Stimulated activated naive CD8-positive, alpha-beta T cell treated with anti-CD3 and anti-CD28 coated beads, Interleukin-15, Interleukin-2, amounts not matched to agents 100 U/mL and 50 U/mL, for 24 hours (primary cell): Measurements from ENCODE around the gene XPO6.

Experiments used
- ATAC-seq: fragments of 150-1000 bp; cut with Tn5 transposase; one replicate; pipeline ENCODE4 v1.10.0; 2021
- DNase-seq: peaks from one replicate; pipeline ENCODE4 v3.0.0; 2021

XPO6 gene

GRCh38 chr16:28210264-28210663 is 1.5 kb downstream of the XPO6 start:
- no peak for DNase-seq
- no peak for ATAC-seq

GRCh38 chr16:28208824-28209223 is 2.9 kb downstream of the XPO6 start:
- ATAC-seq (no peak), DNase-seq (no peak)

DNA sequence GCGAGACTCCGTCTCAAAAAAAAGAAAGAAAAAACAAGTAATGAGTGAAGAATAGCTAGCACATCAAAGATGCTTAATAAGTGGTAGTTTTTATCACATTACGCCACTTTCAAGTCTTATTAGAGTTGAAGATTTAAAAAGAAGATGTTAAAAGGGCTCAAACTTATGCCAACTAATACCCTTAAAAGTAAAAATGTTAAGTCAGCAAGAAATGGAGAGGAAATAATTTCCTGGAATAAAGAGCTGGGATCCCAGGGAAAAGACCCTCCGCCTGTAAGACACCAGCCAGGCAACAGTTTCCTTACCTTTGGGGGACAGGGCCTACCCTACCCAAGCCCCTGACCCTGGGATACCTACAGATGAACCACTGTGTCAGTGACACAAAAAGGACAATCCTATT is 3.6 kb downstream of the XPO6 start:
- no peak for ATAC-seq

GRCh38 chr16:28207399-28207798 is 4.4 kb downstream of the XPO6 start:
- DNase-seq: no peak
- ATAC-seq: no peak

More for the DNA sequence above, 3.6 kb downstream of the XPO6 start:
- no peak for DNase-seq

- ATAC-seq: no peak
- DNase-seq: no peak
These were observed 5.8 kb downstream of the XPO6 start for GRCh38 chr16:28205974-28206373.

DNA sequence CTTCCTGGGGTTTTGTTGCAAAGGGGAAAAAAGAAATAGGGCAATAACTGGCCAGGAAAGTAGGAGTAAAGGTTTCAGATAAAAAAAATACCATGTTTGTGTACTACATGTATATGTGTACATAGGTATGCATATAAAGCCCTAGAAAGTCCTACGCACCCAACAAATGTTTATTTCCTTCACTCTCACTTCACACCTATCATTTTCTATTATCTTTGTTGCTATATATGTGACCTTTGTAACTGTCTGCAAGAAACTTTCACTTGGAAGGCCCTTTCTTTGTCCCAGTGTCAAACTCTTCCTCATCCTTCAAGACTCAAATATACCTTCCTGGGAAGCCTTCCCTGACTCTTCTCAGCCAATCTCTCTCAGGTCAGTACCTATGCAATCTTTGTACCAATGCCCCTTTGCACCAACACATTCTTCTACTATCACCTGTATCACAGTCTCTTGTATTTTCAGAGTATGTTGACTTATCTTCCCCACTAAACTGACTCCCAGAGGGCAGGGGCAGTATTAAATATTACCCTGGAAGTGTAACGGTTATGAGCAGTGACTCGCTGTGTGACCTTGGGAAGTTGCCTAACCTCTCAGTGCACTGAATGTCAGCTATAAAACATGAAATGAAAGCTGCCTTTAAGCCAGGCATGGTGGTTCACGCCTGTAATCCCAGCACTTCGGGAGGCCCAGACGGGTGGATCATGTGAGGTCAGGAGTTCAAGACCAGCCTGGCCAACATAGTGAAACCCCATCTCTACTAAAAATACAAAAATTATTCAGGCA is 6.5 kb downstream of the XPO6 start:
- no peak for DNase-seq
- ATAC-seq: no peak

GRCh38 chr16:28204622-28205021 is 7.1 kb downstream of the XPO6 start:
- no peak for DNase-seq
- ATAC-seq: no peak

GRCh38 chr16:28204204-28204603 is 7.6 kb downstream of the XPO6 start:
- DNase-seq (no peak), ATAC-seq (no peak)

DNA sequence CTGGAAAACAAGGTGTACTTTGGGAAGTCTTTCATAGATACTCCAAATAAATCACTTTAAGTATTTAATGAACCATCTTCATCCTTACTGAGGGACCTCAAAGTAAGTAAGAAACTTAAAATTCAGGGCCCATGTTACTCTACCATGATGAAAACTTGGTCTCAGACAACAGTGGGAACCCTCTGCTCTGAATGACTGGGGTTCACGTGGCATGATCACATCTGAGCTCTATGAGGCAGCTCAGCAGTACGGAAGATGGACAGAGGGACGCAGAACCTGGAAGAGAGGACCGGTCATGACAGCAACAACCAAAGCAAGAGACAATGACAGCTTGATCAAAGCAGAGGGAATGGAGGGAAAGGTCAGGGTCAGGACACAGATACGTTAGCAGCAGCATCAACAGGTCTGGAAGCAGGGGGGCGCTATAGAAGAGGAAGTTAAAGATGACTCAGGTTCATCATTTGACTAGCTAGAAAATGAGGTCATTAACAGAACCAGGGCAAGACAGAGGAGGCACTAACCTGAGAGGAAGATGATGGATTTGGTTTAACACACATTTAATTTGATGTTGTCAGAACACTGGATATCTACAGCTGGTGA is 9.5 kb downstream of the XPO6 start:
- peak; percentile 42 for DNase-seq

DNA sequence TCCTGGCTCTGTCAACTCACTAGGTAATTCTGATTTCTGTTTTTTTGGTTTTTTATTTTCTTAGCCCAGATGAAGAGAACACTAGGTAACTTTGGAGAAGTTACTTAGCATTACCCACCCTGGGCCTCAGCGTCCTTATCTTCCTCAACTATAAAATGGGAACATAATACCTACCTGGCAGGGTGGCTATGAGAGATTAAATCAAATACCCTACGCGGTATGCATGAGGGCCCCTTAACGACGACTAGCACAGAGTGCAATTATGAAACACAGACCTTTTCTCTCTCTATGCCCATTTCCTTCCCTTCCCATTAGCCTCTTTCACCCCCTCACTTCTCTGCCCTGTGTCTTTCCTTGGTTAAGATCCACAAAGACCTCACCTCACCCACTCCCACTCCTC is 11.1 kb downstream of the XPO6 start:
- no peak for ATAC-seq
- DNase-seq: no peak

More for the DNA sequence above, 9.5 kb downstream of the XPO6 start:
- ATAC-seq: peak; percentile 59

GRCh38 chr16:28196387-28196987 is 15.3 kb downstream of the XPO6 start:
- DNase-seq: no peak
- ATAC-seq: no peak

- DNase-seq: no peak
- ATAC-seq: no peak
These were observed 15.9 kb downstream of the XPO6 start for GRCh38 chr16:28195859-28196258.

- peak; percentile 58 for DNase-seq
- peak; percentile 58 for ATAC-seq
These were observed 18.0 kb downstream of the XPO6 start for GRCh38 chr16:28193530-28194423.

GRCh38 chr16:28192806-28193529 is 18.8 kb downstream of the XPO6 start:
- DNase-seq: peak; percentile 79
- peak; percentile 88 for ATAC-seq

GRCh38 chr16:28191364-28191960 is 20.3 kb downstream of the XPO6 start:
- DNase-seq: no peak

DNA sequence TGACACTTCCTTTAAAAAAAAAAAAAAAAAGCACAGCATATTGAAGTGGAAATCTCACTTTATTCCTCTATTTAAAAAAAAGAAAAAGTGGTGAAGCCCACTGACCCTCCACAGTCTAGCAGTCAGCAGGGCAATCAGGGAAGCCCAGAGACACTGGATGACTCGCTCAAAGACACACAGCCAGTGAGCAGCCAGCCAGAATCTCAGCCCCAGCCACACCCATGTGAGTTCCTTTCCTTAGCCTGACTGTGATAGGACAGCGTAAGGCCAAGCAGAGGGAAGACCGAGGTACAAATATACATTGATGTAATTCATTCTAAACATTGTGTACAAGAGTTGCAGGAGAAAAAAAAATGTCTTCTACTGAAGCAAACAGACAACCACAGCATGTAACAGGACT is 22.5 kb downstream of the XPO6 start:
- ATAC-seq: no peak
- DNase-seq: no peak

More at GRCh38 chr16:28191364-28191960, 20.3 kb downstream of the XPO6 start:
- ATAC-seq: no peak

DNA sequence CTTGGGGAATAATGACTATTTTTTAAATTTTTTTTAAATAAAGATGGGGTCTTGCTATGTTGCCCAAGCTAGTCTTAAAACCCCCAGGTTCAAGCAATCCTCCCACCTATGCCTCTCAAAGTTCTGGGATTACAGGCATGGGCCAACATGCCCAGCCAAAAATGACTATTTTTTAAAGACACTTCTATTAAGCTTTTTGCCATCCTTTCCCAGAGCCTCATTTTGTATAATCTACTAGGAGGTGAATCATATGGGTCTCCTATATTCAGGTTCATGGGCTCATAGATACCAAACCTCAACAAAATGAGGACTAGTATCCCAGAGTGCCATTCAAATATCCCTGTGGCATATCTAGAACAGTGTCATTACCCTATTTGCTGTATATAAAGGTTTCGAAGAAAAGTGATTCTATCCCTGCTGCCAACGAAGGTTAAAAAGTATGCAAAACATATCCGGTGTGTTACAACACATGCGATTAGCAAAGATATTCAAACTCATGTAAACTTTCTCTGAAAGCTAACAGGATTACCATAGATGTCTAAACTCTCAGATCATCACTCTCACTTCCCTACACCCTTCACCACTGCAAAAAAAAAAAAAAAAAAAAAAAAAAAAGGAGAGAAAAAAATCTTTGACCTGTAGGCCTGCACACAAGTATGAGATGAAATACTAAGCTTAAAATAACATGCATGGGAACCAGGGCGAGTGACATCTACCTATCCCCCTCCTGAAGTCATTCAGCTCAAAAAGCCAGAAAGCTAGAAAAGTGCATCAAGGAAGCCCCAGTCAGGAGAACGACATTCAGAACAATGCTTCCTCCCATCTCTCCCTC is 23.5 kb downstream of the XPO6 start:
- DNase-seq: no peak
- ATAC-seq: no peak

- no peak for DNase-seq
- peak; percentile 65 for ATAC-seq
These were observed 24.2 kb downstream of the XPO6 start for GRCh38 chr16:28187595-28188004.

DNA sequence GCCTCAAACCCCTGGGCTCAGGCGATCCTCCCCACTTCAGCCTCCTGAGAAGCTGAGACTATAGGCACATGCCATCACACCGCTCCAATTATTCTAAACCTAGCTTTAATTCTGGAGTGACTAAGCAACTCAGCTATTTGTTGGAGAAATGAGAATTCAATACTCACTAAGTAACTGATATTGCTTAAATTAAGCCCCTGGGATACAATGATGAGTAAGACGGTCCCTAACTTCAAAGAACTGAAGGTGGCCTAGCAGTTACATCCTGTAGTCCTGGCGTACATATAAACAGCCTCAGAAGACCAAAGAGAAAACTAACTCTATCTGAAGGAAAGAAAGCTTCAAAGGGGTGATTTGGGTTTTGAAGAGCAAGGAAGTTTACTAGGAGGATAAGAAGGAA is 25.0 kb downstream of the XPO6 start:
- DNase-seq: no peak
- peak; percentile 47 for ATAC-seq

- ATAC-seq: no peak
- no peak for DNase-seq
These were observed 26.1 kb downstream of the XPO6 start for GRCh38 chr16:28185696-28186095.
